Neural crest cell (in vitro differentiated cells): ENCODE measurements around the gene SLC22A14. TPM values are rescaled to one million over a fixed set of nuclear protein-coding genes. Genes with fewer than 3 reads are reported as not detected.

ENCODE experiments used
- DNase-seq: peaks from one replicate; pipeline ENCODE4 v3.0.0; 2021; ENCODE audit warnings: low read depth, mixed read lengths, low spot score
- H3K27ac Mint-ChIP-seq: one replicate; pipeline ENCODE4 v1.8.0; 2021; ENCODE audit warnings: mild to moderate bottlenecking, mixed read lengths; ENCODE audit not compliant: unreplicated experiment
- H3K27me3 Mint-ChIP-seq: 2 replicates; pipeline ENCODE4 v1.8.0; 2021; ENCODE audit warnings: low read depth, mild to moderate bottlenecking, mixed read lengths
- H3K36me3 Mint-ChIP-seq: 2 replicates; pipeline ENCODE4 v1.8.0; 2021; ENCODE audit warnings: low read depth, mild to moderate bottlenecking, mixed read lengths
- H3K4me1 Mint-ChIP-seq: 2 replicates; pipeline ENCODE4 v1.8.0; 2021; ENCODE audit warnings: mixed read lengths
- H3K4me3 Mint-ChIP-seq: one replicate; pipeline ENCODE4 v1.8.0; 2021; ENCODE audit warnings: mild to moderate bottlenecking, mixed read lengths
- H3K9me3 Mint-ChIP-seq: 2 replicates; pipeline ENCODE4 v1.8.0; 2021; ENCODE audit warnings: mixed read lengths
- total RNA-seq: library from RNA; stranded (reverse); gene quantifications from 2 replicates; pipeline ENCODE4 v1.2.1, GENCODE V29; 2021
- TF ChIP-seq, protein P1 (sequence below): fragments of 200-600 bp; sonication (generic); conservative IDR thresholded peaks from 2 replicates; pipeline ENCODE4 v1.5.0; 2021; ENCODE audit warnings: antibody characterized with exemption, mild to moderate bottlenecking

The SLC22A14 gene
- total RNA-seq, 1 donor from 2014 or later = not detected

DNA sequence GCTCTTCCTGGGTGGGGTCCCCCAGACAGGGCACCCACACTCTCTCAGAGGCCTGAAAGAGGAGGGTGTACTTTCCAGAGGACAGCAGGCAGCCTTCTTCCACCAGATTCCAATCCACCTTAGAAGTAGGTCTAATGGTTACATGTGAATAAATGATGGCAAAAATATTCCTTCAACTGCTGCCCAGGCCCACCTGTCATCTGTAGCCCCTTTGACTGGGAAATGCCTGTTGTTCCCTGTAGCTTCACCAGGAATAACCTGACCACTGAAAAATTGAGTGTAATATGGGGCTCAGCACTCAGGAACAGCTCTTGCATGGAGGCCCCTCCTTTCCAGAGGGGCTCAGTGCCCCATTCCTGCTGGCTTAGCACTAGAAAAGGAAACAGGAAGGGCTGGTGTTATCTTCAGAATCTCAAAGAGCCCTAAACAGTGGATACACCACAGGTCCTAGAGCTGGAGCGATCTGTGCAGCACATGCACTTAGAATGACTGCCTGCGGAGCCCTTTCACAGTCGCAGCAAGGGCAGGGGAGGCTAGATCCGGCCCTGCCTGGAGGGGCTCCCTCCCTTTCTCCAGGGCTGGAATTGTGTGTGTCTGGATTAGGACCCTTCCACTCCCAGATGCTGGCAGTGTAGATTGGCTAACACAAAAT, 32.1 kb downstream of the SLC22A14 start:
- no peak overlapping the region for H3K27ac Mint-ChIP-seq
- H3K9me3 Mint-ChIP-seq = no peaks in the 10 kb centered on the region
- no peak for DNase-seq

DNA sequence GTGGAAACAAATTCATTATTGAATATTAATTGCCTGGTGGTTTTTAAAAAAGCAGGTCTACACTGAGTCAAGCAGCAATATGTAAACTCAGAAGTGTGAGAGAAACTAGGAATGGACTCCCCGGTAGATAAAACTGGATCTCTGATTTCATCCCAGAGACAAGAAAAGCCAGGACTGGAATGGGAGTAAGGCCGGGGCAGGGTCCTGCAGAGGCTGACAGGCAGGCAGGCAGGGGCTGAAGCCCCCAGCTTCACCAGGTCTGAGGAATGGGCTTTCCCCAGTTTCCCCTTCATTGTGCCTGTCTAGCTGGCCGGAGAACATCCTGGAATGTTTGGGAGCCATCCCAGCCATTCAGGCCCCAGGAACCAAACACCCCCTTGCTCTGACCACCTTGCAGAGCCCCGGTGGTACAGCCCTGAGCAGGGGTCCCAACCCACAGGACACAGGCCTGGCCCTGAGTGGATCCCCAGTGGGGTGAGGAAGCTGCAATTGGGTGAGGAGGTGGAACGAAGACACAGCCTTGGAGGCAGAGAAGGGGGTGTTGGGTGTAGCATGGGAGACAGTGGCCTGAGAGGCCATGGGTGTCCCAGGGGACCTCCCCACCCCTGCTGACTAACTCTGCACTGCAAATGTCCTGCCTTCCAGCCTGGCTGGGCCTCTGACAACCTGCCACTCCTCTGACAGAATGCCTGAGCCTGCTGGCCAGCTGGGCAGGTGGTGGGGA, 32.8 kb downstream of the SLC22A14 start:
- Mint-ChIP-seq H3K36me3 (no peaks in the 10 kb centered on the region), H3K4me3 (no peak overlapping the region), H3K27ac (no peak overlapping the region), H3K27me3 (no peaks in the 10 kb centered on the region), H3K9me3 (no peaks in the 10 kb centered on the region), H3K4me1 (no peaks in the 10 kb centered on the region)
- TF ChIP-seq, protein P1, sequence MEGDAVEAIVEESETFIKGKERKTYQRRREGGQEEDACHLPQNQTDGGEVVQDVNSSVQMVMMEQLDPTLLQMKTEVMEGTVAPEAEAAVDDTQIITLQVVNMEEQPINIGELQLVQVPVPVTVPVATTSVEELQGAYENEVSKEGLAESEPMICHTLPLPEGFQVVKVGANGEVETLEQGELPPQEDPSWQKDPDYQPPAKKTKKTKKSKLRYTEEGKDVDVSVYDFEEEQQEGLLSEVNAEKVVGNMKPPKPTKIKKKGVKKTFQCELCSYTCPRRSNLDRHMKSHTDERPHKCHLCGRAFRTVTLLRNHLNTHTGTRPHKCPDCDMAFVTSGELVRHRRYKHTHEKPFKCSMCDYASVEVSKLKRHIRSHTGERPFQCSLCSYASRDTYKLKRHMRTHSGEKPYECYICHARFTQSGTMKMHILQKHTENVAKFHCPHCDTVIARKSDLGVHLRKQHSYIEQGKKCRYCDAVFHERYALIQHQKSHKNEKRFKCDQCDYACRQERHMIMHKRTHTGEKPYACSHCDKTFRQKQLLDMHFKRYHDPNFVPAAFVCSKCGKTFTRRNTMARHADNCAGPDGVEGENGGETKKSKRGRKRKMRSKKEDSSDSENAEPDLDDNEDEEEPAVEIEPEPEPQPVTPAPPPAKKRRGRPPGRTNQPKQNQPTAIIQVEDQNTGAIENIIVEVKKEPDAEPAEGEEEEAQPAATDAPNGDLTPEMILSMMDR = no peak
- DNase-seq = no peak

More for the DNA sequence above, 32.1 kb downstream of the SLC22A14 start:
- Mint-ChIP-seq H3K4me1 (no peaks in the 10 kb centered on the region), H3K27me3 (no peaks in the 10 kb centered on the region), H3K4me3 (no peak overlapping the region), H3K36me3 (no peaks in the 10 kb centered on the region)
- TF ChIP-seq, protein P1 = no peak

DNA sequence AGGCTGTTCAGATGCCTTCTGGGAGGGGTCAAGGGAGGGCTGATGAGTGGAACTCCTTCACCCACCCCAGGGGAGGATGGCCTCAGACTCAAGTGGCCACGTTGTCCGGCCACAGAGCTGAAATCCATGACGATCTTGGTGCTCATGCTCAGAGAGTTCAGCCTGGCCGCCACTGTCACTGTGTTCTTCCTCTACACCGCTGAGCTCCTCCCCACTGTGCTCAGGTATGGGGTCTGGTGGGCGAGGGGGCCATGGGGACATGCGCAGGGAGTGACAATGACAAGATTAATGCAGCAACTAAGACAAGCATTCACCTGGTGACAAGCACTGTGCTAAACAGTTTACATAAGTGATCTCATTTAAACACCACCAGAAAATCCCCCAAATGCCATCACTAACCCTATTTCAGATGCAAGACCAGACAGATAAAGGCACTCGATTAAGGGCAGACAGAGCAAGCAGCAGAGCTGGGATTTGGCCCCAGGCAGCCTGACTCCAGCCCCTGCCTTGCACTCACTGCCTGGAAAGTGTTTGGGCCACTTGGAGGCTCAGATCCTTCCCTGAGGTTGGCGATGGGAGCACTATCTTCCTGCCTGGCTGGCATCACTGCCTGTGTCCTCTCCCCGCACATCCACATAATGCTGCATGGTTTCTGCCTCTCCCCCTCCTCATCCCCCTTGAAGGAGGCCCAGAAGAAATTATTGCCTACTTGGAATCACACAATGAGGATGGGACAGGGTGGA, 33.6 kb downstream of the SLC22A14 start:
- Mint-ChIP-seq H3K4me3 (no peak overlapping the region), H3K36me3 (no peaks in the 10 kb centered on the region), H3K27me3 (no peaks in the 10 kb centered on the region), H3K4me1 (no peaks in the 10 kb centered on the region), H3K27ac (peak overlapping the region; percentile 89), H3K9me3 (no peaks in the 10 kb centered on the region)
- DNase-seq = no peak
- TF ChIP-seq, protein P1 = no peak

DNA sequence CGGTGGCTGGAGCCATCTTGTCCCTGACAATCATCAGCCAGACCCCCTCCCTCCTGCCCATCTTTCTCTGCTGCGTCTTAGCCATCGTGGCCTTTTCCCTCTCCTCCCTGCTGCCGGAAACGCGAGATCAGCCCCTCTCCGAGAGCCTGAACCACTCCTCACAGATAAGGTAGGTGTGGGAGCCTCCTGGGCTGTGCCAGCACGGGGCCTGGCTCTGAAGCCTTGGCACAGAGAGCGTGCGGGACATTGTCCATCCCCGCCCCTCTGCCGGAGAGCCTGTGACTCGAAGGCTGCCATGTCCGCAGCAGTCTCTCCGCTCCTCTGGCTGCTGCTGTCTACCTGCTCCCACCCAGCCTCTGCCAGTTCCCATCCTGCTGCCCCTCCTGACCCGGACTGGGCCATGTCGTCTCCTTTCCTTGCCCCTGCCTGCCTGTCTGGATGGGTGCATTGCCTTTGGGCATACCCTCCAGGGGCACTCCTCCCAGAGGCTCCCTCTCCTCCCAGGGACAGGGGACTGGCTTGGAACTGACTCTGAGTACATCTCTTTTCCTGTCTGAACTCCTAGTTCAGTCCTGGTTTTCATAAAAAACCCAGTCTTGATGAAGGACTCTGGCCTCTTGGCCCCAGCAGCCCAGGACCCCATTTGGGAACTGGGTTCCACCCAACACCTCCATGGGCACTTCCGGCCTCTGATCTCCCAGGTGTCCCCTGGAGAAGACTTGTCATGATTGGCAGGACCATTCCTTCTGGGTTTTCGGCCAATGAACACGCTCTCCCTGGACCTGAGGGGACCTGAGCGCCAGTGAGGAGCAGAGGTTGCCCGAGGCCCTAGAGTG, 34.5 kb downstream of the SLC22A14 start:
- TF ChIP-seq, protein P1 = no peak
- no peak overlapping the region for H3K4me3 Mint-ChIP-seq
- no peaks in the 10 kb centered on the region for H3K9me3 Mint-ChIP-seq
- no peaks in the 10 kb centered on the region for H3K36me3 Mint-ChIP-seq
- DNase-seq = no peak
- H3K27ac Mint-ChIP-seq = peak overlapping the region; percentile 78
- no peaks in the 10 kb centered on the region for H3K4me1 Mint-ChIP-seq
- H3K27me3 Mint-ChIP-seq = no peaks in the 10 kb centered on the region

DNA sequence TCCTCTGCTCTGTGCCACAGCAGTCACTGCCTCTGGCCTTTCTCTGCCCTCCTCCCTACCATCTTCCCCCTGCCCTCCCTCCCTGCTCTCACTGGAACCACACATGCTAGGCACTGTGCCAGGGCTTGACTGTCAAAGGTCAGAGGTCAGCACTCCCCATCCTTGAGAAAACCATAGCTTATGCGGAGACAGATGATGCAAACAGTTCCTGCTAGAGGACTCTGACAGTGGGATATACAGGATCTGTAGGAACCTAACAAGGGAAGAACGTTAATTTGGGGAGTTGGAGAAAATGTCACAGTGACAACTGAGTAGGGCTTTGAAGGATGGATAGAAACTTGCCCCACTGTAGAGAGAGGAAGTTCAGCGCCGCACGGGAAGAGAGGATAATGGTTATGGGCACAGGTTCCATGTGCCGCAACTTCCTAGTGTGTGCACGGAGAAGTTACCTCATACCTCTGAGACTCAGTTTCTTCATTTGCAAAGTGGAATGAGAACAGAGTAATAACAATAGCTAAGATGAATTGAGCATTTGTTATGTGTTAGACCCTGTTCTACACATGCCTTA, 35.2 kb downstream of the SLC22A14 start:
- no peaks in the 10 kb centered on the region for H3K9me3 Mint-ChIP-seq
- TF ChIP-seq, protein P1 = no peak
- no peaks in the 10 kb centered on the region for H3K36me3 Mint-ChIP-seq
- DNase-seq = no peak
- no peaks in the 10 kb centered on the region for H3K27me3 Mint-ChIP-seq
- H3K4me1 Mint-ChIP-seq = no peaks in the 10 kb centered on the region
- H3K27ac Mint-ChIP-seq = no peak overlapping the region
- no peak overlapping the region for H3K4me3 Mint-ChIP-seq
